Measurements from ENCODE around the gene LEFTY2.

Gene LEFTY2

DNA sequence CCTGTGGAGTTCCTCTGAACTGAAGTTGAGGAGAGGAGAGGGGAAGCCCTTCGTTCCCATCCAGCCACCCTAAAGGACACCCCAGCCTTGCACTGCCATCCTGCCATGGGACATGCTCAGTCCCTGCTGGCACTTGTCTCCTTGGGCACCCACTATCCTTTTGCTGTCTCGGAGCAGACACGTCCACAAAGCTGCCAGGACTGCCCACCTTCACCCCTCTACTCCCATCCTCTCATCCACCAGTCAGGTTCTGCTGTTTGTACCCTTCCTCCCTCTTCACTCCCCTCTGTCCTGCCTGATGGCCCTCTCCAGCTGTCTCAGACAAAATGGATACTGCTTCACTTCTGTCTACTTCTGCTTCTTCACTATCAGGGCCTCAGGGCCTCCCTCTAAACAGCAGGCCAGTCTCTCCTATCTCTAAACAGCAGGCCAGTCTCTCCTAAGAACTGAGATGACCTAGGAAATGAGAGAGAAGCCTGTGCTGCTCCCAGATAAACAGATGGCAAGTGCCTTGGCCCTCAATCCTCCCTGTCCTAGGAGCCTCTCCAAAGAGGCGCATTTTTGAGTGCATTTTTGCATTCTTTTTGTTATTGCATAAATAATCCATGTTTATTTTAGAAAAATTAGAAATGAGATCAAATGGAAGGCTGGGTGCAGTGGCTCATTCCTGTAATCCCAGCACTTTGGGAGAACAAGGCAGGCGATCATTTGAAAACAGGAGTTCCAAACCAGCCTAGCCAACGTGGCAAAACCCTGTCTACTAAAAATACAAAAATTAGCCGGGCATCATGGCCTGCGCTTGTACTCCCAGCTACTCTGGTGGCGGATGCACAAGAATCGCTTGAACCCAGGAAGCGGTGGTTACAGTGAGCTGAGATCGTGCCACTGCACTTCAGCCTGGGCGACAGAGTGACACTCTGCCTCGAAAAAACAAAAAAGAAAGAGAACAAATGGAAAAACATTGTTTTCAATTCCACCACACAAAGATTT is 12.5 kb downstream of the LEFTY2 start:
- no peak for DNase-seq

GRCh38 chr1:225926551-225927113 is 14.4 kb downstream of the LEFTY2 start:
- DNase-seq: no peak

GRCh38 chr1:225923692-225924555 is 17.1 kb downstream of the LEFTY2 start, which contains the start of gene PYCR2:
TSS of gene PYCR2 (minus strand) at chr1:225924250. CDS start at chr1:225924110, 140 bp downstream.
- peak; percentile 96 for DNase-seq

DNA sequence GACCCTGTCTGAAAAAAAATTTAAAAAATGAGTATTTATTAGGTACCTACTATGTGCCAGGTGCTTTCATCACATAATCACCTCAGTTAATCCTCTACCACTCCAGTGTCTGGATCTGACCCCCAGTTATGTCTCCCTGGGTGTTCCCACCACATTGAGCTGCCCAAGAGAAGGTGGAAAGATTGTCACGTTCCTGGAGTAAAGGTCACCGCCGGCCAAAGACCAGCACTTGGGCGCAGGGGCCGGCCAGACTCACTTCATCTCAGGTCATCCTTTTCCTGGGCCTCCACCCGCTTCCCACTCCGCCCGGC is 17.7 kb downstream of the LEFTY2 start:
- no peak for DNase-seq

DNA sequence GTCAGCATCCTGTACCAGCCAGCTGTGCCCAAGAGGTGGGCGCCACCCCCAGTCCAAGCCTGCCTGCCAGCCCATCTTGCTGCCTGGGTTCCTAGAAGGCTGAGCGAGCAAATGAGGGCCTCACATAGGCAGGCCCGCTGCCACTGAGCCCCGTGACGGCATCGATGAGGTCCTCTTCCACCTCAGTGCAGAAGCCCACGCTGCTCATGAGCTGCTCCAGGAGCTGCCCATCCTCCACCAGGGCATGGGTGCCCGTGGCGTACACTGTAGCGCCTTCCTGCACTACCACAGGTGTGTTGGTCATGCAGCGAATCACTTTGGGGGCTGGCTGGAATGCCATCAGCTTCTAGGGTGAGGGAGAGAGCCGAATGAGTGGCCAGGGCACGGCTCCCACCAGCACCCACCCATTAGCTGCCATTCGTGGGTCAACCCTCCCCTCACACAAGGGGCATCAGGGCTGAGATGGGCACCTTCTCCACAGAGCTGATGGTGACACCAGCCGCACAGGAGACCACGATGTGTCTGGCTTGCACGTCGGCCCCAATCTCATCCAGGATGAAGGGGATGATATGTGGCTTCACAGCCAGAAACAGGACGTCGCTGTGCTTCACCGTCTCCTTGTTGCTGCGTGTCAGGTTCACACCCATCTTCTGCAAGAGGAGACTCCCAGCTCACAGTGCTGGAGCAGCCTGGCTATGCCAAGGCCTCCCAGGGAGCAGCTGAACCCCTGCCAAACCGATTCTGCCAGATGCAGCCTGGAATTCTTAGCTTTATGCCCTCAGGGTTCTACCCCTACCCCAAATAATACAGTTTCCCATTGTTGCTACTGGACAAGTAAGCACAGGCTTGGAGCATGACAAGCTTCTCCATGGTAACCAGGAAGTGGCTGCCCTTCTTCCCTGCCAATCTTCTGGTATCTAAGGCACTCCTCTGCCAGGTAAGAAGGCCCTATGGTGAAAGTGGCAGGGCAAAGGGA is 19.0 kb downstream of the LEFTY2 start:
- DNase-seq: no peak

- no peak for DNase-seq
These were observed 21.1 kb downstream of the LEFTY2 start for GRCh38 chr1:225919906-225920305.

DNA sequence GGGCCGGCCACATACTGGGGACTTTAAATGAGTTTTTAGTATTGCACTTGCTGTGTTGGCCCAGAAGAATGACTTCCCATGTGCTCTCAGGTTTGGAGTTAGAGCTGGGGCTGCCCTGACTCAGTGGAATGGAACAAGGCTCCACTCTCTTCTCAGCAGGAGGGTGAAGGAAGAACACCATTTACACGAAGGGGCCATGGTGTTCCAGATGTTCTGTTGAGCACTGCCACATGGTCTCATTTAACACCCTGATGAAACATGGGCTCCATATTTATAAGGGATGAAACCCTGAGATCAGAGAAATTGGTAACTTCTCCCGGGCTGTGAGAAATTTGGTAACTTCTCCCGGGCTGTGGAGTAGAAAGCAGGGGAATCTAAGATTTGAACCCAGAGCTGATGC is 22.7 kb downstream of the LEFTY2 start:
- DNase-seq: no peak

DNA sequence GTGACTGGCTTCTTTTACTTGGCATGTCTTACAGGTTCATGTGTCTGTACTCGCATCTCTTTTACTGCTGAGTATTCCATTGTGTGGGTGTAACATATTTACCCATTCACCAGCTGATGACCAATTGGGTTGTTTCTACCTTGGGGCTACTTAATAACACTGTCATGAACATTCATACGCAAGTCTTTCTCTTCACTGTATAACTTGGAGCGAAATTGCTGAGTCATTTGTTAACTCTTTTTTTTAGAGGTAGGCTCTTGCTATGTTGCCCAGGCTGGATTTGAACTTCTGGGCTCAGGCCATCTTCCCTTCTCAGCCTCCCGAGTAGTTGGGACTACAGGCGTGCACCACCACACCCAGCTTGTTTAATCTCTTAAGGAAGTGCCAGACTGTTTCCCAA is 23.5 kb downstream of the LEFTY2 start:
- DNase-seq: no peak

GRCh38 chr1:225917101-225917500 is 23.9 kb downstream of the LEFTY2 start:
- DNase-seq: peak; percentile 32

- peak; percentile 92 for DNase-seq
These were observed 25.5 kb downstream of the LEFTY2 start for GRCh38 chr1:225915538-225915991.

- peak; percentile 46 for DNase-seq
These were observed 26.1 kb downstream of the LEFTY2 start for GRCh38 chr1:225914947-225915346.

DNA sequence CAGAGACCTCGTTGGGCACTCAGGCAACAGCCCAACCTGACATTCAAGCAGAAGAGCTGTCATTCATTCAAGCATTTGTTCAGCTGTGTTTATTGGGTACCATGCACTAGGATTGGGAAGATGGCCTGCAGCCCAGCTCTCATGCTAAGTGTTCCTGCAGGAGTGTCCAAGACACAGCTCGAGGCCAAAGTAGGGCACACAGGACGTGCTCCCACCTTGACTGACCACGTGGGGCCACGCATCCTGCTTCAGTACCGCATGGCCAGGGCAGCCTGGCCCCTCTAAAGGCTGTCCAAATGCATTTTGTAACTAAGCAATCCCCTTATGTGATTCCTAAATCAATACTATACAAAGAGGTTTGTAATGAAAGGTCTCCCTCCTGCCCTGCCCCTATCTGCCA is 26.6 kb downstream of the LEFTY2 start:
- no peak for DNase-seq

GRCh38 chr1:225911191-225912130 is 29.6 kb downstream of the LEFTY2 start:
- DNase-seq: no peak

GRCh38 chr1:225909477-225909876 is 31.5 kb downstream of the LEFTY2 start:
- no peak for DNase-seq

- no peak for DNase-seq
These were observed 32.2 kb downstream of the LEFTY2 start for GRCh38 chr1:225908773-225909172.

DNA sequence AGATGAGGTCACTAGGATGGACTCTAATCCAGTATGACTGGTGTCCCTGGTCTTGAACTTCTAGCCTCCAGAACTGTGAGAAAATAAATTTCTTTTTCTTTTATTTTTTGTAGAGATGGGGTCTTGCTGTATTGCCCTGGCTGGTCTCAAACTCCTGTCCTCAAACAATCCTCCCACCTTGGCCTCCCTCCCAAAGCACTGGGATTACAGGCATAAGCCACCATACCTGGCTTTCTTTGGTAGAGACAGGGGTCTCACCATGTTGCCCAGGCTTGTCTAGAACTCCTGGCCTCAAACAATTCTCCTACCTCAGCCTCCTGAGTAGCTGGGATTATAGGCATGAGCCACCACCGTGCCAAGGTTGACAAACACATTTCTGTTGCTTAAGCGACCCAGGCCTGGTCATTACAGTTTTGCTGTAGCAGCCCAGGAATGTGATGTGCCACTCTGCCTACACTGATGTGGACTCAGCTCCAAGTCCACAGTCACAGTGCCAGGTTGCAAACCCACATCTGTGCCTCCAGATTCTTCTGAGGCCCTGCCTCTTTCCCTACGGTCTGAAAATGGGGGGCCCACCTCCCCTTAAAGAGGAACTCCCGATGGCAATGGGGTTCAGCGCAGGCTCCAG is 32.9 kb downstream of the LEFTY2 start:
- no peak for DNase-seq

GRCh38 chr1:225907341-225907740 is 33.7 kb downstream of the LEFTY2 start:
- no peak for DNase-seq

GRCh38 chr1:225906467-225906866 is 34.6 kb downstream of the LEFTY2 start:
- no peak for DNase-seq

- DNase-seq: no peak
These were observed 37.4 kb downstream of the LEFTY2 start for GRCh38 chr1:225903623-225904022.

Measured in NCI-H2171 treated with DMSO at 0.1 percent for 48 hours (cell line).